Neural progenitor cell (in vitro differentiated cells): ENCODE results near the gene SLC7A6. TPM values are rescaled to one million over a fixed set of nuclear protein-coding genes. Genes with fewer than 3 reads are reported as not detected.

ENCODE experiments used
- DNase-seq: peaks from one replicate; pipeline ENCODE4 v3.0.0-alpha.2; 2016; ENCODE audit warnings: low spot score
- H2AFZ ChIP-seq: fragments of 200-600 bp; sonication (generic); replicated peaks from 2 replicates; pipeline ENCODE4 v1.6.1; 2016; ENCODE audit warnings: antibody characterized with exemption
- H3F3A ChIP-seq: fragments of 200-600 bp; sonication (generic); 2 replicates; pipeline ENCODE4 v1.6.1; 2016; ENCODE audit warnings: antibody characterized with exemption, low read depth
- H3K27ac ChIP-seq: fragments of 200-600 bp; sonication (generic); 2 replicates; pipeline ENCODE4 v1.5.1; 2016; ENCODE audit warnings: mild to moderate bottlenecking
- H3K27me3 ChIP-seq: fragments of 200-600 bp; sonication (generic); 2 replicates; pipeline ENCODE4 v1.6.1; 2016; ENCODE audit warnings: mild to moderate bottlenecking, moderate library complexity
- H3K36me3 ChIP-seq: fragments of 200-600 bp; sonication (generic); 2 replicates; pipeline ENCODE4 v1.5.1; 2016
- H3K4me1 ChIP-seq: fragments of 200-600 bp; sonication (generic); 2 replicates; pipeline ENCODE4 v1.6.1; 2016; ENCODE audit warnings: mixed run types
- H3K4me2 ChIP-seq: fragments of 200-600 bp; sonication (generic); 2 replicates; pipeline ENCODE4 v1.6.1; 2016
- H3K4me3 ChIP-seq: fragments of 200-600 bp; sonication (generic); 2 replicates; pipeline ENCODE4 v1.5.1; 2016
- H3K79me2 ChIP-seq: fragments of 200-600 bp; sonication (generic); 2 replicates; pipeline ENCODE4 v1.6.1; 2016; ENCODE audit warnings: low read depth
- H3K9ac ChIP-seq: fragments of 200-600 bp; sonication (generic); 2 replicates; pipeline ENCODE4 v1.6.1; 2016
- H3K9me3 ChIP-seq: fragments of 200-600 bp; sonication (generic); 2 replicates; pipeline ENCODE4 v1.5.1; 2016; ENCODE audit warnings: low read depth
- H4K20me1 ChIP-seq: fragments of 200-600 bp; sonication (generic); 2 replicates; pipeline ENCODE4 v1.6.1; 2016; ENCODE audit warnings: low read depth
- H3K27ac Mint-ChIP-seq: 3 replicates; pipeline ENCODE4 v1.8.0; 2021; ENCODE audit warnings: mixed read lengths
- H3K27me3 Mint-ChIP-seq: 2 replicates; pipeline ENCODE4 v1.8.0; 2022; ENCODE audit warnings: low read depth, mild to moderate bottlenecking, inconsistent platforms, moderate library complexity, mixed read lengths; ENCODE audit not compliant: insufficient read depth
- H3K36me3 Mint-ChIP-seq: 3 replicates; pipeline ENCODE4 v1.8.0; 2021; ENCODE audit warnings: mixed read lengths
- H3K4me1 Mint-ChIP-seq: 3 replicates; pipeline ENCODE4 v1.8.0; 2021; ENCODE audit warnings: mixed read lengths
- H3K4me3 Mint-ChIP-seq: 3 replicates; pipeline ENCODE4 v1.8.0; 2021; ENCODE audit warnings: mild to moderate bottlenecking, moderate library complexity, mixed read lengths
- H3K9me3 Mint-ChIP-seq: 3 replicates; pipeline ENCODE4 v1.8.0; 2020; ENCODE audit warnings: mixed read lengths
- EZH2 ChIP-seq: fragments of 200-600 bp; sonication (generic); IDR thresholded peaks from 2 replicates; pipeline ENCODE4 v1.6.1; 2017; ENCODE audit warnings: antibody characterized with exemption, mild to moderate bottlenecking, moderate library complexity
- EZH2phosphoT487 ChIP-seq: fragments of 200-600 bp; sonication (generic); IDR thresholded peaks from 2 replicates; pipeline ENCODE4 v1.6.1; 2017; ENCODE audit warnings: antibody characterized with exemption
- total RNA-seq: library from RNA; depleted of rRNA; stranded (reverse); fragments of >200 nt; gene quantifications from 2 replicates; pipeline ENCODE4 v1.2.3, GENCODE V29; 2015; ENCODE audit warnings: low replicate concordance
- TF ChIP-seq, protein P1 (sequence below): fragments of 200-600 bp; sonication (generic); IDR thresholded peaks from 2 replicates; pipeline ENCODE4 v1.5.1; 2017; ENCODE audit warnings: antibody characterized with exemption, mild to moderate bottlenecking

Gene SLC7A6
- total RNA-seq, 1 donor from 2014 or later: 5.6 TPM

DNA sequence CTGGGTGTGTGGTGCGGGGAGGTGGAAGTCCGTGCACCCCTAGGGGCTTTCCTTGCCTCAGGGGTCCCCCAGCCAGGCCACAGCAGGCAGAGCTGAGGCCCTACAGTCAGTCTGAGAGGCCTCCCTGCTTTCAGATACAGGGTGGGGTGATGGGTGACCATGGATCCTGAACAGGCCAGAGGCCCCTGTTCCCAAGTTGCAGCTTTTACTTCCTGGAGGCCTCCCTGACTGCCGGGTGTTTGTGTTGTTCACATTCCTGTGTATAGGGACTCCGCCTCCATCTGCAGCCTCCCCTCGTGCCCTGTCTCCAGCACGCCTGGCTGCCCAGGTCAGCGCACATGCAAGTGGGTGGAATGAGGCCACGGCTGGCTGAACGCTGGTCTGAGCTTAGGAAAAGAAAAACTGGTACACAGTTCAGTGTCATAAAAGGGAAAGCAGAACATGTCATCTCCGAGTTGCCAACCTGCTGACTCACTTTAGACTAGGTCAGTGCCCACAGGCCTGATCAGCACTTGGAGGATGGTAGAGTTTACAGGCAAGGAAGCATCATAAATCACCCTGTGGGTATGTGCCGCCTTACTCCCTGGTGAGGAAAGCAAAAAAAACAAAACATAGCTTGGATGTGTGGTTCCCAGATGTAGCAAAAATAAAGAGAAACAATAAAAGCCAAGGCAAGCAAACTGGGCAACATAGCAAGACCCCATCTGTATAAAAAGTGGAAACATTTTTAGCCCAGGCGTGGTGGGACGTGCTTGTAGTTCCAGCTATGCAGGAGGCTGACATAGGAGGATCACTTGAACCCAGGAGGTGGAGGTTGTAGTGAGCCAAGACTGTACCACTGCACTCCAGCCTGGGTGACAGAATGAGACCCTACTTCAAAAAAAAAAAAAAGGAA lies 6.2 kb upstream of the SLC7A6 start:
- no peak overlapping the region for H3K4me3 ChIP-seq
- Mint-ChIP-seq H3K27ac (peak overlapping the region; percentile 90), H3K27me3 (peaks cover 12% of the 10 kb centered on the region), H3K4me3 (no peak overlapping the region), H3K4me1 (peaks cover 12% of the 10 kb centered on the region), H3K36me3 (no peaks in the 10 kb centered on the region), H3K9me3 (no peaks in the 10 kb centered on the region)
- no peak for DNase-seq
- no peak overlapping the region for H3K27ac ChIP-seq
- peaks cover 1% of the 10 kb centered on the region for H3K27me3 ChIP-seq
- H3K4me1 ChIP-seq: no peaks in the 10 kb centered on the region
- no peak overlapping the region for H3K9ac ChIP-seq
- no peaks in the 10 kb centered on the region for H3K36me3 ChIP-seq
- H4K20me1 ChIP-seq: no peaks in the 10 kb centered on the region
- H3F3A ChIP-seq: no peaks in the 10 kb centered on the region
- no peak overlapping the region for H2AFZ ChIP-seq
- TF ChIP-seq EZH2phosphoT487 (no peak), EZH2 (no peak)
- TF ChIP-seq, protein P1, sequence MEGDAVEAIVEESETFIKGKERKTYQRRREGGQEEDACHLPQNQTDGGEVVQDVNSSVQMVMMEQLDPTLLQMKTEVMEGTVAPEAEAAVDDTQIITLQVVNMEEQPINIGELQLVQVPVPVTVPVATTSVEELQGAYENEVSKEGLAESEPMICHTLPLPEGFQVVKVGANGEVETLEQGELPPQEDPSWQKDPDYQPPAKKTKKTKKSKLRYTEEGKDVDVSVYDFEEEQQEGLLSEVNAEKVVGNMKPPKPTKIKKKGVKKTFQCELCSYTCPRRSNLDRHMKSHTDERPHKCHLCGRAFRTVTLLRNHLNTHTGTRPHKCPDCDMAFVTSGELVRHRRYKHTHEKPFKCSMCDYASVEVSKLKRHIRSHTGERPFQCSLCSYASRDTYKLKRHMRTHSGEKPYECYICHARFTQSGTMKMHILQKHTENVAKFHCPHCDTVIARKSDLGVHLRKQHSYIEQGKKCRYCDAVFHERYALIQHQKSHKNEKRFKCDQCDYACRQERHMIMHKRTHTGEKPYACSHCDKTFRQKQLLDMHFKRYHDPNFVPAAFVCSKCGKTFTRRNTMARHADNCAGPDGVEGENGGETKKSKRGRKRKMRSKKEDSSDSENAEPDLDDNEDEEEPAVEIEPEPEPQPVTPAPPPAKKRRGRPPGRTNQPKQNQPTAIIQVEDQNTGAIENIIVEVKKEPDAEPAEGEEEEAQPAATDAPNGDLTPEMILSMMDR: no peak
- H3K79me2 ChIP-seq: no peaks in the 10 kb centered on the region
- no peak overlapping the region for H3K4me2 ChIP-seq
- H3K9me3 ChIP-seq: no peaks in the 10 kb centered on the region

DNA sequence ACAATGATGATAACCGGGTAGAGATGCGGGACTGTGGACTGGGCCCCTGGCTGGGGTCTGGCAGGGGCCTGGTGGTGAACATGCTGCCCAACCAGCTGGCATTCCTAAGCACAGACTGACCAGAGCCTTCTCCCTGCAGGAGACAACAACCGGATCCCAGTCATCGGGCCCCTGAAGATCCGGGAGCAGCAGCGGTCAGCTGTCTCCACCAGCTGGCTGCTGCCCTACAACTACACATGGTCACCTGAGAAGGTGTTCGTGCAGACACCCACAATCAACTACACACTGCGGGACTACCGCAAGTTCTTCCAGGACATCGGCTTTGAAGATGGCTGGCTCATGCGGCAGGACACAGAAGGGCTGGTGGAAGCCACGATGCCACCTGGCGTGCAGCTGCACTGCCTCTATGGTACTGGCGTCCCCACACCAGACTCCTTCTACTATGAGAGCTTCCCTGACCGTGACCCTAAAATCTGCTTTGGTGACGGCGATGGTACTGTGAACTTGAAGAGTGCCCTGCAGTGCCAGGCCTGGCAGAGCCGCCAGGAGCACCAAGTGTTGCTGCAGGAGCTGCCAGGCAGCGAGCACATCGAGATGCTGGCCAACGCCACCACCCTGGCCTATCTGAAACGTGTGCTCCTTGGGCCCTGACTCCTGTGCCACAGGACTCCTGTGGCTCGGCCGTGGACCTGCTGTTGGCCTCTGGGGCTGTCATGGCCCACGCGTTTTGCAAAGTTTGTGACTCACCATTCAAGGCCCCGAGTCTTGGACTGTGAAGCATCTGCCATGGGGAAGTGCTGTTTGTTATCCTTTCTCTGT lies 5.1 kb upstream of the SLC7A6 start:
- Histone ChIP-seq H3F3A (no peaks in the 10 kb centered on the region), H3K4me1 (no peaks in the 10 kb centered on the region), H3K9me3 (no peaks in the 10 kb centered on the region), H3K9ac (no peak overlapping the region), H3K36me3 (no peaks in the 10 kb centered on the region), H4K20me1 (no peaks in the 10 kb centered on the region), H2AFZ (no peak overlapping the region), H3K27me3 (peaks cover 9% of the 10 kb centered on the region), H3K4me3 (no peak overlapping the region), H3K4me2 (no peak overlapping the region), H3K79me2 (no peaks in the 10 kb centered on the region), H3K27ac (no peak overlapping the region)
- Mint-ChIP-seq H3K9me3 (no peaks in the 10 kb centered on the region), H3K4me3 (no peak overlapping the region), H3K27me3 (peaks cover 19% of the 10 kb centered on the region), H3K36me3 (no peaks in the 10 kb centered on the region), H3K4me1 (peaks cover 12% of the 10 kb centered on the region), H3K27ac (no peak overlapping the region)
- TF ChIP-seq, protein P1: no peak
- no peak for TF ChIP-seq EZH2phosphoT487
- no peak for TF ChIP-seq EZH2
- DNase-seq: no peak

DNA sequence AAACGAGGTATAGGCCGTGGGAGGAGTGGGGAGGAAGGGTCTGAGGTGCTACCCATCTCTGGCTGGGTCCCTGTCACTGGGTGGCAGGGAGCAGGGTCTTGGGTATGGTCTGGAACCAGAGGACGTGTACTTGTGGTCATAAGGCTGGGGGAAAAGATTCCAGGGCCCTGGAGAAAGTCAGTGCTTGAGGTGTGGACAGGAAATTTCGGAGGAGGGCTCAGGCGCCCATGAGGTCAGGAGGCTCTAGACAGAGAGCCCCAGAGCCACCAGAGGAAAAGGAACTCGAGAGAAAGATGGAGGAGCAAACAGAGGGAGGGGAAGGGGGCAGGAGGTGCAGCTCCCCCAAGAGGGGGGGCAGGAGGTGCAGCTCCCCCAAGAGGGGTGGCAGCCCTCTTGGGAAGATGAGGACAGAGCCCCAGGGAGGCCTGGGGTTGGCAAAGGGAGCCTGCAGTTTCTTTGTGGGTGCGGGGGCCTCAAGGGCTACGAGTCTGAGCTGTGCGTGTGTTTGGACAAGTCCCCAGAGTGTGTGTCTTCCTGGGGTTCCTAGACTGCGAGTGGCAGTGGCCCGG lies 683 bp upstream of the SLC7A6 start:
- Mint-ChIP-seq H3K4me1 (peaks cover 24% of the 10 kb centered on the region), H3K4me3 (peak overlapping the region; percentile 96), H3K36me3 (no peaks in the 10 kb centered on the region), H3K9me3 (no peaks in the 10 kb centered on the region), H3K27me3 (peaks cover 18% of the 10 kb centered on the region), H3K27ac (peak overlapping the region; percentile 87)
- Histone ChIP-seq H3K4me3 (peak overlapping the region; percentile 93), H3K79me2 (peaks cover 24% of the 10 kb centered on the region), H4K20me1 (peaks cover 3% of the 10 kb centered on the region), H3K9me3 (no peaks in the 10 kb centered on the region), H3F3A (peaks cover 17% of the 10 kb centered on the region), H3K4me1 (peaks cover 13% of the 10 kb centered on the region), H2AFZ (peak overlapping the region; percentile 66), H3K27ac (no peak overlapping the region), H3K27me3 (peaks cover 24% of the 10 kb centered on the region), H3K9ac (peak overlapping the region; percentile 43), H3K4me2 (peak overlapping the region; percentile 92), H3K36me3 (no peaks in the 10 kb centered on the region)
- TF ChIP-seq EZH2phosphoT487 (no peak), EZH2 (no peak)
- TF ChIP-seq, protein P1: no peak
- no peak for DNase-seq
